ENCODE data around the gene PQBP1.

PQBP1 gene

DNA sequence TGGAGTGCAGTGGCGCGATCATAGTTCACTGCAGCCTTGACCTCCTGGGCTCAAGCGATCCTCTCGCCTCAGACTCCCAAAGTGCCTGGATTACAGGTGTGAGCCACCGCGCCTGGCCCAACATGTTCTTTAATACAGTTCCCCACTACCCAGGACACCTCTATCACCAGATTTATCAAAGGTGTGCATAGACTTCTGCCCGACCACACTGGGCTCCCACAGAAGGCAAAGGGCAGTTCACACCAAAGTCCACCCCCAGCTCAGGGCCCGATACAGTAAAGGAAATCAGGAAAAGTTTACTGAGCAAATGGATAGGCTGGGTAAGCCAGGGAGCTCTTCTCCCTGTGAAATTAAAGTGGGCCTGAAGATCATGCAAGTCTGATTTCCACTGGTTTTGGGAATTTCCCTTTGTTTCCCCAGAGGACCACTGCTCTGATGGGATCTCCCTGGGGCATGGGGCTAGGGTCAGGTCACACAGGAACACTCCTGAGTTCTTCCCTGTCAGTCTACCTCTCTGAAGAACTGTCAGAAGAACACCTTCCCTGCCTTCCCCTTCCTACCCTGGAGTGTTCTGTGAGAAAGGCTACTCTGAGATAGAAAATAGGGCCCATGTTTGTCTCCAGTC, 38.8 kb downstream of the PQBP1 start:
- H3K9me3 Mint-ChIP-seq = no peaks in the 10 kb centered on the region
- no peak for DNase-seq (ENCODE audit: low spot score in 2 of 2)
- ATAC-seq (replicated peaks; ENCODE audit: extremely low read depth, poor library complexity, severe bottlenecking) = no peak
- peaks cover 68% of the 10 kb centered on the region for H3K4me1 Mint-ChIP-seq
- H3K4me3 Mint-ChIP-seq = peak overlapping the region; percentile 80
- peaks cover 36% of the 10 kb centered on the region for H3K36me3 Mint-ChIP-seq (ENCODE audit: insufficient read depth)
- H3K27me3 Mint-ChIP-seq = no peaks in the 10 kb centered on the region
- peak overlapping the region; percentile 95 for H3K27ac Mint-ChIP-seq (ENCODE audit: low read depth)

DNA sequence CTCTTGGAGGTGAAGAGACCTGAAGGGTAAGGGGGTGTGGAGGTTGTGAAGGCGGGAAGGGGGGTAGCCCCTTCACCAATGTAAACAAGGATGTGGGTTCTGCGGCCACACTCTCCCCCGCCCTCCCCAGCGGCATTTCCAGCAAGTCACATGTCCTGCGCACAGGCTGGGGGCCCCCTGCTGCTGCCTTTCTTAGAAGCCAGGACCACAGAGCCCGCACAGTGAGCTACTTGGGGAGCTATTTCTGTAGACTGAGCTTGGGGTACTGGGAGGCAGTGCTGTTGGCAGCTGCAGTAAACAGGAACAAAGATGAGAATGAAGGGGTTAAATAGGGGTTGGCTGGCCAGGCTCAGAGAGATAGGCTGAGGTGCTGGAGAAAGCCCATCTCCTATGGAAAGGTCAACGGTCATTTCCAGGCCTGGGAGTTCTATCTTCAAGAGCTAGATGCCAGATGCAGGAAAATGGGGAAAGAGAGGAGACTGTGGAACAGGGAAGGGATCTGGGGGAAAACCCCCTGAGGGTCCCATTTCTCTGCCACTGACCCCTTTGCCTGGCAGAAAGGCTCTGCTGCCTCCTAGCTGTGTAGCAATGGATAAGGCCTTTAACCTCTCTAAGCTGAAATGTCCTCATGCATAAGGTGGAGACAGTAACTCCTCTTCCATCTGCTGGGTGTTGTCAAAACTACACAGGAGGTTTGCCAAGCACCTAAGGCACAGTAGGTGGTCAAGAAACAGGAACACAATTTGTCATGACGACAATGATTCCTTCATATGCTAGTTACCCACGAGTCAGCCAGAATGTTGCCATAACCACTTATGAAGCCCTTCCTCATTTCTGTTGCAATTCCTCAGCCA, 39.6 kb downstream of the PQBP1 start:
- ATAC-seq (replicated peaks; ENCODE audit: extremely low read depth, poor library complexity, severe bottlenecking) = peak; percentile 82
- H3K4me1 Mint-ChIP-seq = peaks cover 75% of the 10 kb centered on the region
- peak overlapping the region; percentile 80 for H3K4me3 Mint-ChIP-seq
- H3K36me3 Mint-ChIP-seq (ENCODE audit: insufficient read depth) = peaks cover 35% of the 10 kb centered on the region
- H3K9me3 Mint-ChIP-seq = no peaks in the 10 kb centered on the region
- H3K27me3 Mint-ChIP-seq = no peaks in the 10 kb centered on the region
- DNase-seq (ENCODE audit: low spot score in 2 of 2) = peak; percentile 61 to 84
- peak overlapping the region; percentile 95 for H3K27ac Mint-ChIP-seq (ENCODE audit: low read depth)

DNA sequence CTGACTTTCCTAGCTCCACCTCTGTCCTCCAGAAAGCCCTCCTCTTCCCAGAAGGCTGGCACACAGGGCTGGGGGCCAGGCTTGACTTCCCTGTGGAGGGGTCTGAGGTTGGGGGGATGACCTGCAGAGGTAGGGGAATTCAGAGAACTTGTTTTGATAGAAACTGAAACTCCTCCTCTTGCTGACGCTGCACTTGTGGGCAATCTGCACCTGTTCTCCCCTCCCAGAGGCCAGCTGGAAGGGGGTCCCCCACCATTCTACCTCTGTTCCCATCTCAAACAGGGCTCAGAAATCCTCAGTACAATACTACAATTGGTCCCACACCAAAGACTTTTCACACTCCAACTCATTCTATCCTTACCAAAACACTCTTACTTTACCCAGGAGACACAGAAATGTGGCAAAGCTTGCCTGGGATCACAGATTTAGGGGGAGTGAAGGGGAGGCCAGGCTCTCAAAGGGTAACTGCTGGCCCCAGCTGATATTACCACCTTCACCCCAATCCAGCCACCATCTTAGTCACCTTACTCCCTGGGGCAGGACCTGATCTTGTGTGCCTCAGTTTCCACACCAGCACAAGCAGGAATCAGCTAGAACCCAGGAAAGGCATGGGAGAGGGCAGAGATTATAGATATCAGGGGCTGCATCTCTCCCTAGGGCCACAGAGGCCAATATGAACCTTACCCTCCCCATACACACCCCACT, 41.1 kb downstream of the PQBP1 start:
- Mint-ChIP-seq H3K9me3 (no peaks in the 10 kb centered on the region), H3K4me3 (peak overlapping the region; percentile 80), H3K27me3 (no peaks in the 10 kb centered on the region), H3K27ac (ENCODE audit: low read depth) (peak overlapping the region; percentile 95), H3K4me1 (peaks cover 87% of the 10 kb centered on the region), H3K36me3 (ENCODE audit: insufficient read depth) (peaks cover 29% of the 10 kb centered on the region)
- ATAC-seq (replicated peaks; ENCODE audit: extremely low read depth, poor library complexity, severe bottlenecking) = peak; percentile 26
- peak in 1 of 2 donors; percentile 56 for DNase-seq (ENCODE audit: low spot score in 2 of 2)

DNA sequence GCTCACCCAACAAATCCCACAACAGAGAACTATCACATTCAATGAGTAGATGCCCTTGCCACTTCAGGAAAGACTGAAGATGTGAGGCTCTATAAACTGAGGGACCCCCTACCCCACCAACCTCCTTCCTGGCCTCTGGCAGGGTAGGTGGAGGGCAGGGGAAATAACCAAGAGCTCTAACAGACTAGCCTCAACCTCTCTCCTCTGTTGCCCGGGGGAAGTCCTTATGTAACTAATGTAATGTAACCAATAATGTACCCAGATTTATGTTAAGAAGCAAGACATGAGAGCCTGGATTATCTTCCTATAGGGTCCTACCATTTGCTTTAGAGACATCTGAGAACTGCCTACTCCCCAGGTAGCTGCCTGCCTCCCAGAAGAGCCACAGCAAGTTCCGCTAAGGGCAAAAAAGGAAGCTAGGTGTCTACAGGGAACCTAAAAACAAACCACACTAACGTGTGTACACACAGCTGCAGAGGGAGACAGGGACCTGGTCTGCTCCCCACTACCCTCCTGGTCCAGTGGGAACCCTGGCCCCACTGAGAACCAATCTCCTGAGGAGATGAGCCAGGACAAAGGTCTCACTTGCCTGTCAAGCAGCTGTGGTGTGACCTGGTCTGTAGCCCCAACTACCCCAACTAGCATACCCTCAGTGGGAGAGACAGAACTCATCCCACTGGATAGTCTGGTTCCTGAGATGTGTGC, 41.9 kb downstream of the PQBP1 start:
- DNase-seq (ENCODE audit: low spot score in 2 of 2) (no peak), ATAC-seq (replicated peaks; ENCODE audit: extremely low read depth, poor library complexity, severe bottlenecking) (peak; percentile 6)
- H3K4me3 Mint-ChIP-seq = peak overlapping the region; percentile 80
- H3K9me3 Mint-ChIP-seq = no peaks in the 10 kb centered on the region
- H3K36me3 Mint-ChIP-seq (ENCODE audit: insufficient read depth) = peaks cover 27% of the 10 kb centered on the region
- no peaks in the 10 kb centered on the region for H3K27me3 Mint-ChIP-seq
- peaks cover 86% of the 10 kb centered on the region for H3K4me1 Mint-ChIP-seq
- peak overlapping the region; percentile 95 for H3K27ac Mint-ChIP-seq (ENCODE audit: low read depth)

DNA sequence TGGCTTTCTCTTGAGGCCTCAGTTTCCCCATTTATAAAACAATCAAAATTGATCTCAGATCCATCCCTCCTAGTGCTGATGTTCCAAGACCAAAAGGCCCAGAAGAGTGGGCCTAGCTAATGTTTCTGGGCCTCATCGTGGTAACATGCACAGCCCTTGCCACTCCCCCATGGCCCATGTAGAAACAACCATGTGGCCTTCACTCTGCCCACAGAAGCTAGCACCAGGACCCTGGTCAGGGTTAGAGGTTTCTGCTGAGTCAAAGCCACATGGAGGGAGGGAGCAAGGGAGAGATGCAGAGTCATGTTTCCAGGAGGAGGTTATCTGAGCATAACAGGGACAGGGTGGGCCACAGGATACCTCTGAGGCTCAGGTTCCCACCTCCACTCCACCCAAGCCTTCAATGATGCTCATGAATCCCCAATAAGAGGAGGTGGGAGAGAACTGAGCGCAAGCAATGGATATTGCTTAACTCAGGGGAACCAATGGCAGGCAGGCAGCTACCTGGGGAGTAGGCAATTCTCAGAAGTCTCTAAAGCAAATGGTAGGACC, 42.8 kb downstream of the PQBP1 start:
- DNase-seq (ENCODE audit: low spot score in 2 of 2) (no peak), ATAC-seq (replicated peaks; ENCODE audit: extremely low read depth, poor library complexity, severe bottlenecking) (no peak)
- H3K36me3 Mint-ChIP-seq (ENCODE audit: insufficient read depth) = peaks cover 24% of the 10 kb centered on the region
- H3K4me1 Mint-ChIP-seq = peaks cover 79% of the 10 kb centered on the region
- peak overlapping the region; percentile 80 for H3K4me3 Mint-ChIP-seq
- H3K9me3 Mint-ChIP-seq = no peaks in the 10 kb centered on the region
- no peaks in the 10 kb centered on the region for H3K27me3 Mint-ChIP-seq
- peak overlapping the region; percentile 95 for H3K27ac Mint-ChIP-seq (ENCODE audit: low read depth)

DNA sequence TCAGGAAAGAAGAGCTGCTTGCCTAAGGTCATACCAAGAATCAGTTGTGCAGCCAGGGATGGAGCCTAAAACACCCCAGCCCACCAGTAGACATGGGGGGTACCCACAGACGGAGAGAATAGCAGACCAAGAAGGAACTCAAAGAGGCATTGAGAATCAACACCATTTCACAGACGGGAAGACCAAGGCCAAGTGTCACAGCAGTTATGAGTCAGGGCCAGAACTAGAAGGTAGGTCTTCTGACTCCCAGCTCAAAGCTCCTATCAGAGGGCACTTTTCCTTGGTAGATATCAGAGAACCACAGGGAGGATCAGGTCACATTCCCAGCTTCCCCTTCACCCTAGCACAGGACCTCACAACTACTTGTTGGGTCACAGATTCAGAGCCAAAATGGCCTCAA, 45.2 kb downstream of the PQBP1 start:
- Mint-ChIP-seq H3K27me3 (no peaks in the 10 kb centered on the region), H3K4me1 (peaks cover 66% of the 10 kb centered on the region), H3K9me3 (no peaks in the 10 kb centered on the region), H3K27ac (ENCODE audit: low read depth) (peak overlapping the region; percentile 92), H3K36me3 (ENCODE audit: insufficient read depth) (peaks cover 19% of the 10 kb centered on the region), H3K4me3 (no peak overlapping the region)
- no peak for DNase-seq (ENCODE audit: low spot score in 2 of 2)
- no peak for ATAC-seq (replicated peaks; ENCODE audit: extremely low read depth, poor library complexity, severe bottlenecking)

DNA sequence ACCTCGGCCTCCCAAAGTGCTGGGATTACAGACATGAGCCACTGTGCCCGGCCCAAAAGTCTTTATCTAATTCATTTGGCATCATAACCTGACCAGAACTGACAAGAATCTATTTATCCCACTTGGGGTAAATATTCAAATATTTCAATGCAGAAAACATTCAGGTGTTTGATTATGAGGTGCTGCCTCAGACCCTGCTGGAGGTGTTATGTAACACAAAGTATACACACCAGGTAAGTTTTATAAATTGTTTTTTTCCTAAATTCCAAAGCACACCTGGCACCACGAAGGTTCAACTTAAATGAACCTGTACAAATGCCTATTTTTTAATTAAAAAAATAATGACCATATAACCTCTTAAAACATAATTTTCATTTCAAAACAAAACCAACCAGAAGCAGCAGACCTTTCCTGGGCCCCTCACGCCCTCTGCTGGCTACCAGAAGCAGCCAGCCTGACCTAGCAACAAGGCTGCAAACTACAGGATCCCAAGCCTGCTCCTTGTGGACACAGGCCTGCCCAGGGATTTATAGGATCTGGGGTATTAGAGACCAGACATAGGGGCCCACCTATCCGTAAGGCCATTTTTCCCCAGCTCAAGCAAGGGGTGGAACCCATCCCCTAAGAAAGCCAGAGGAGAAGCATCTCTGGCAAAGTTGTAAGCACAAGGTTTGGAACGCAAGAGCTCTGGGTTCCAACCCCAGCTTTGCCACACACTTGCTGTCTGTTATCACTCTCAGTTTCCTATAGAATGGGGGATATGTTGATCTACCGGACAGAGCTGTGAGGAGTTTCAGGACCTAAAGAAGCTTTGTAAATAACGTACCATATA, 48.0 kb downstream of the PQBP1 start:
- Mint-ChIP-seq H3K4me3 (no peak overlapping the region), H3K4me1 (peaks cover 40% of the 10 kb centered on the region), H3K27me3 (no peaks in the 10 kb centered on the region), H3K27ac (ENCODE audit: low read depth) (no peak overlapping the region), H3K9me3 (no peaks in the 10 kb centered on the region), H3K36me3 (ENCODE audit: insufficient read depth) (peaks cover 10% of the 10 kb centered on the region)
- DNase-seq (ENCODE audit: low spot score in 2 of 2) (peak in 1 of 2 donors; percentile 37), ATAC-seq (replicated peaks; ENCODE audit: extremely low read depth, poor library complexity, severe bottlenecking) (no peak)

DNA sequence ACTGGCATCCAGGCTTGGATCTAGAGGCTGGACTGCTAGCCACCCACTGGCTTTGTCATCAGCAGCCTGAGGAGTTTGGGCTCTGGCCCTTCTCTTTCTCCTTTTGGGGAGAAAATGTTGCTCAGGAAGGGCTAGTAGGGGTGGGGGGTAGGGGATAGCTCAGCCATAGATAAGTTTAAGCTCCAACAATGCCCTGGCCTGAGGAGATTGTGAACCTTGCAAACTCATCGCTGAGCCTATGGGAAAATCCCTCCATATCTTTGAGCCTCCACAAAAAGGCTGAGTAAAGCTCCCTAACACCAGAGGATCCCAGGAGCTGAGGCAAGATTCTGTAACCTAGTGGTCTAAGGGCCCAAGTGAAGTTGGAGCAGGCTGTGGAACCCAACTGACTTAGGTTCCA, 50.9 kb downstream of the PQBP1 start:
- H3K27ac Mint-ChIP-seq (ENCODE audit: low read depth) = peak overlapping the region; percentile 35
- no peak overlapping the region for H3K4me3 Mint-ChIP-seq
- DNase-seq (ENCODE audit: low spot score in 2 of 2) (no peak), ATAC-seq (replicated peaks; ENCODE audit: extremely low read depth, poor library complexity, severe bottlenecking) (no peak)
- peaks cover 33% of the 10 kb centered on the region for H3K4me1 Mint-ChIP-seq
- H3K9me3 Mint-ChIP-seq = no peaks in the 10 kb centered on the region
- no peaks in the 10 kb centered on the region for H3K27me3 Mint-ChIP-seq
- peaks cover 3% of the 10 kb centered on the region for H3K36me3 Mint-ChIP-seq (ENCODE audit: insufficient read depth)
